DOHH2 (cell line): ENCODE results near the gene CACNA2D2.
A peak's percentile ranks its signal among the peaks of the same experiment; 100 is the strongest.

Source experiments
- EZH2phosphoT487 ChIP-seq: fragments of 200-600 bp; sonication (generic); IDR thresholded peaks from 2 replicates; pipeline ENCODE4 v1.6.1; 2017; ENCODE audit warnings: borderline replicate concordance, mild to moderate bottlenecking, antibody characterized with exemption, low read length, moderate library complexity, mixed read lengths
- TF ChIP-seq, protein P1 (sequence below): fragments of 200-600 bp; sonication (generic); IDR thresholded peaks from one replicate; pipeline ENCODE4 v1.5.1; 2014; ENCODE audit warnings: antibody characterized with exemption, mild to moderate bottlenecking, low read depth, low read length; ENCODE audit not compliant: poor library complexity, severe bottlenecking

DNA sequence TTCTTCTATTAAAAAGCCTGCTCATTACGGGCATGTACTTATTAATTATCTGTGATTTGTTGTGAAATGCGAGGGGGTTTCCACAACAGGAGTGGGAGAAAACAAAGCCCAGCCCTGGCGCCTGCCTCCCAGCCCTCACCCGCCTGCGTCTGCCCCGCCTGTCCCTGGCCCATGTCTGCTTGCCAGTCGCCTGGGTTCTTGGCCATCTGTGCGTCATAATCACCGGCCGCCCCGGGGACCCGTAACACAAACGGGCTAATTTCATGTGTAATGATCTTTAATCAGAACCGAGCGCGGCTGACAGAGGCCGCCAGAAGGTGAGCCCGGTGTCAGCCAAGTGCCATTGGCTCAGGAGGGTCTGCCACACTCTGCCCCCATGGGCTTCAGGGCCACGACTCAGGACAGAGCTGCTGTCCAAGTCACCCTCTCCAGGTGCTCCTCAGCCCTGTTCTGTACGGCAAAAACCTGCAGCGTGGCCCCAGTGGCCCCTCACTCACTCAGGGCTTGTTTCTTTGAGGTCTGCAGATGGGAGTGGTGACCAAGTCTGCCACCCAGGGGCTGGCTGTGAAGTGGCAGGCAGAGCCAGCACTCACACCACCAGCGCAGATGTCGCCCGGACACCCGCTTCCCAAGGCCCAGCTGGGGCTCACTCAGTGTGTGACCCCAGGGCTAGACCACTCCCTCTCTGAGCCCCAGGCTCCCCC, 115.3 kb downstream of the CACNA2D2 start:
- TF ChIP-seq, protein P1, sequence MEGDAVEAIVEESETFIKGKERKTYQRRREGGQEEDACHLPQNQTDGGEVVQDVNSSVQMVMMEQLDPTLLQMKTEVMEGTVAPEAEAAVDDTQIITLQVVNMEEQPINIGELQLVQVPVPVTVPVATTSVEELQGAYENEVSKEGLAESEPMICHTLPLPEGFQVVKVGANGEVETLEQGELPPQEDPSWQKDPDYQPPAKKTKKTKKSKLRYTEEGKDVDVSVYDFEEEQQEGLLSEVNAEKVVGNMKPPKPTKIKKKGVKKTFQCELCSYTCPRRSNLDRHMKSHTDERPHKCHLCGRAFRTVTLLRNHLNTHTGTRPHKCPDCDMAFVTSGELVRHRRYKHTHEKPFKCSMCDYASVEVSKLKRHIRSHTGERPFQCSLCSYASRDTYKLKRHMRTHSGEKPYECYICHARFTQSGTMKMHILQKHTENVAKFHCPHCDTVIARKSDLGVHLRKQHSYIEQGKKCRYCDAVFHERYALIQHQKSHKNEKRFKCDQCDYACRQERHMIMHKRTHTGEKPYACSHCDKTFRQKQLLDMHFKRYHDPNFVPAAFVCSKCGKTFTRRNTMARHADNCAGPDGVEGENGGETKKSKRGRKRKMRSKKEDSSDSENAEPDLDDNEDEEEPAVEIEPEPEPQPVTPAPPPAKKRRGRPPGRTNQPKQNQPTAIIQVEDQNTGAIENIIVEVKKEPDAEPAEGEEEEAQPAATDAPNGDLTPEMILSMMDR, result peak; percentile 44
- no peak for TF ChIP-seq EZH2phosphoT487
